Upper lobe of left lung (tissue), 6 donors: ENCODE data around the gene STIM1. TPM values are rescaled to one million over a fixed set of nuclear protein-coding genes. Genes with fewer than 3 reads are reported as not detected.

Source experiments
- ATAC-seq, 2 donors: fragments of 200-7000 bp; cut with Tn5 transposase; one replicate each; pipeline ENCODE4 v1.9.1; 2022; ENCODE audit warnings: mild to moderate bottlenecking in 2 of 2, moderate library complexity in 2 of 2; ENCODE audit not compliant: low FRiP score in 2 of 2
- DNase-seq, 2 donors: peaks; one replicate each; pipeline ENCODE4 v3.0.0-alpha.2; 2019 to 2020
- H3K27ac ChIP-seq, 4 donors: fragments of 200-600 bp; sonication (generic); one replicate each; pipeline ENCODE4 v1.5.1; 2016 to 2019
- H3K27me3 ChIP-seq, 4 donors: fragments of 200-600 bp; sonication (generic); one replicate each; pipeline ENCODE4 v1.5.1; 2017 to 2019
- H3K36me3 ChIP-seq, 4 donors: fragments of 200-600 bp; sonication (generic); one replicate each; pipeline ENCODE4 v1.5.1; 2016 to 2019
- H3K4me1 ChIP-seq, 4 donors: fragments of 200-600 bp; sonication (generic); one replicate each; pipeline ENCODE4 v1.5.1; 2018 to 2019
- H3K4me3 ChIP-seq, 4 donors: fragments of 200-600 bp; sonication (generic); one replicate each; pipeline ENCODE4 v1.5.1; 2017 to 2019; ENCODE audit warnings: mild to moderate bottlenecking in 2 of 4, moderate library complexity in 1 of 4
- H3K9me3 ChIP-seq, 4 donors: fragments of 200-600 bp; sonication (generic); one replicate each; pipeline ENCODE4 v1.5.1; 2018 to 2019
- EP300 ChIP-seq, 4 donors: sonication (generic); formaldehyde crosslinking; IDR thresholded peaks; one replicate each; pipeline ENCODE4 v1.5.1; 2017; ENCODE audit warnings: antibody characterized with exemption in 4 of 4, control low read depth in 2 of 4
- POLR2A ChIP-seq, 4 donors: fragments of 450-650 bp; IDR thresholded peaks; one replicate each; pipeline ENCODE4 v1.5.1; 2016 to 2017; ENCODE audit warnings: antibody characterized with exemption in 4 of 4, mild to moderate bottlenecking in 2 of 4
- POLR2AphosphoS5 ChIP-seq, 2 donors: sonication (generic); formaldehyde crosslinking; IDR thresholded peaks; one replicate each; pipeline ENCODE4 v1.5.1; 2017; ENCODE audit warnings: antibody characterized with exemption in 2 of 2
- WGBS, 2 donors: methylation state at CpG; one replicate each; pipeline ENCODE4 v1.1.5; 2017 to 2018; 5-methylcytosine and 5-hydroxymethylcytosine counted together
- total RNA-seq, 6 donors: library from RNA; depleted of rRNA in 4 of 6; stranded (reverse); fragments of >200 nt in 4 of 6; gene quantifications; one replicate each; pipeline versions ENCODE4 v1.1.0 to v1.2.1, GENCODE V29; 2016 to 2021
- TF ChIP-seq, protein P1 (sequence below), 6 experiments: fragments of 450-650 bp in 4 of 6; fragments of 200-600 bp in 2 of 6; sonication (generic) in 2 of 6; IDR thresholded peaks; one replicate each; pipeline ENCODE4 v1.5.1; 2016 to 2019; ENCODE audit warnings: antibody characterized with exemption in 6 of 6
- donor health status: DM: no; HTN: no; CAD: no; lungs with moderate emphysema.
- donor health status: DM: no; HTN: yes; CAD: no; lungs with severe emphysema.

Gene STIM1
- total RNA-seq, 6 donors from 2014 or later: 39.7 to 81.8 (median 56.5) TPM

- Histone ChIP-seq H3K4me1 (peaks cover 52 to 55% (median 53%) of the 10 kb centered on the region in 4 donors), H3K27ac (peak overlapping the region; percentile 49 to 99 (median 81)), H3K36me3 (peaks cover 14 to 41% (median 29%) of the 10 kb centered on the region in 4 donors), H3K27me3 (no peaks in the 10 kb centered on the region), H3K9me3 (no peaks in the 10 kb centered on the region), H3K4me3 (no peak overlapping the region)
- ATAC-seq (no peak), DNase-seq (no peak)
- TF ChIP-seq POLR2A (IDR thresholded peaks at IDR 0.05) (no peak), POLR2AphosphoS5 (IDR thresholded peaks at IDR 0.05) (no peak), EP300 (IDR thresholded peaks at IDR 0.05) (no peak)
- TF ChIP-seq, protein P1, sequence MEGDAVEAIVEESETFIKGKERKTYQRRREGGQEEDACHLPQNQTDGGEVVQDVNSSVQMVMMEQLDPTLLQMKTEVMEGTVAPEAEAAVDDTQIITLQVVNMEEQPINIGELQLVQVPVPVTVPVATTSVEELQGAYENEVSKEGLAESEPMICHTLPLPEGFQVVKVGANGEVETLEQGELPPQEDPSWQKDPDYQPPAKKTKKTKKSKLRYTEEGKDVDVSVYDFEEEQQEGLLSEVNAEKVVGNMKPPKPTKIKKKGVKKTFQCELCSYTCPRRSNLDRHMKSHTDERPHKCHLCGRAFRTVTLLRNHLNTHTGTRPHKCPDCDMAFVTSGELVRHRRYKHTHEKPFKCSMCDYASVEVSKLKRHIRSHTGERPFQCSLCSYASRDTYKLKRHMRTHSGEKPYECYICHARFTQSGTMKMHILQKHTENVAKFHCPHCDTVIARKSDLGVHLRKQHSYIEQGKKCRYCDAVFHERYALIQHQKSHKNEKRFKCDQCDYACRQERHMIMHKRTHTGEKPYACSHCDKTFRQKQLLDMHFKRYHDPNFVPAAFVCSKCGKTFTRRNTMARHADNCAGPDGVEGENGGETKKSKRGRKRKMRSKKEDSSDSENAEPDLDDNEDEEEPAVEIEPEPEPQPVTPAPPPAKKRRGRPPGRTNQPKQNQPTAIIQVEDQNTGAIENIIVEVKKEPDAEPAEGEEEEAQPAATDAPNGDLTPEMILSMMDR (IDR thresholded peaks at IDR 0.05): no peak
- 50 to 56% methylated on average over 1 of the region's 1 CpG for WGBS, 2 donors
Measured at GRCh38 chr11:3830730-3831129, 24.7 kb upstream of the STIM1 start.

- Histone ChIP-seq H3K27ac (peak overlapping the region; percentile 49 to 99 (median 81)), H3K4me3 (no peak overlapping the region), H3K27me3 (no peaks in the 10 kb centered on the region), H3K9me3 (no peaks in the 10 kb centered on the region), H3K36me3 (peaks cover 14 to 32% (median 25%) of the 10 kb centered on the region in 4 donors), H3K4me1 (peaks cover 61 to 64% (median 62%) of the 10 kb centered on the region in 4 donors)
- DNase-seq (peak in 1 of 2 donors; percentile 67), ATAC-seq (peak; percentile 66 to 67)
- 50 to 56% methylated on average over 12 of the region's 13 CpGs for WGBS, 2 donors
- TF ChIP-seq EP300 (IDR thresholded peaks at IDR 0.05) (no peak), POLR2AphosphoS5 (IDR thresholded peaks at IDR 0.05) (peak in 1 of 2 donors; percentile 16)
Measured at GRCh38 chr11:3831378-3832239, 23.9 kb upstream of the STIM1 start.

GRCh38 chr11:3832816-3833215 lies 22.6 kb upstream of the STIM1 start:
- Histone ChIP-seq H3K4me3 (no peak overlapping the region), H3K4me1 (peaks cover 71 to 76% (median 73%) of the 10 kb centered on the region in 4 donors), H3K27me3 (no peaks in the 10 kb centered on the region), H3K36me3 (peaks cover 4 to 20% (median 13%) of the 10 kb centered on the region in 4 donors), H3K27ac (peak overlapping the region; percentile 49 to 99 (median 81)), H3K9me3 (no peaks in the 10 kb centered on the region)
- DNase-seq: no peak
- WGBS, 2 donors: 84 to 97% methylated on average over 2 of the region's 2 CpGs
- ATAC-seq: no peak
- TF ChIP-seq EP300 (IDR thresholded peaks at IDR 0.05) (no peak), POLR2A (IDR thresholded peaks at IDR 0.05) (no peak), POLR2AphosphoS5 (IDR thresholded peaks at IDR 0.05) (no peak)
- TF ChIP-seq, protein P1 (IDR thresholded peaks at IDR 0.05): no peak

- peaks cover 75 to 82% (median 79%) of the 10 kb centered on the region in 4 donors for H3K4me1 ChIP-seq
Measured at GRCh38 chr11:3833449-3833848, 22.0 kb upstream of the STIM1 start.

DNA sequence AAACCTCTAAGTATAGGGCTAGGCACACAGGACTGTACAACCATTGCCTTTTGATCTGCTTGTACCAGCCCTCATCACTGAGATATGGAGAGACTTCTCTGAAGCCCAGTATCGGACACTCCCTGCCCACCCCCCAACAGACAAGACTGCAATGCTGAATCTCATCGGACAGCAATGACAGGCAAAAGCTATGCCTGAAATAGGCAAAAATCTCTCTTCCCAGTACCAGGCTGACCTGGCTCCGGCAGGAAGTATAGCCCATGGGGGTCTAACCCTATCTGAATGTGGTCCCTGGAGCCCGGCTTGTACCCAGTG lies 21.2 kb upstream of the STIM1 start:
- Histone ChIP-seq H3K27ac (peak overlapping the region; percentile 74 to 99 (median 96)), H3K4me1 (peaks cover 81 to 91% (median 86%) of the 10 kb centered on the region in 4 donors)
- no peak for ATAC-seq

More at GRCh38 chr11:3833449-3833848, 22.0 kb upstream of the STIM1 start:
- Histone ChIP-seq H3K27ac (peak overlapping the region in 3 of 4 donors; percentile 96 to 99 (median 97)), H3K27me3 (no peaks in the 10 kb centered on the region), H3K4me3 (no peak overlapping the region), H3K9me3 (no peaks in the 10 kb centered on the region), H3K36me3 (peaks cover 4 to 15% (median 10%) of the 10 kb centered on the region in 4 donors)
- WGBS, 2 donors: 82 to 85% methylated on average over 2 of the region's 2 CpGs
- no peak for TF ChIP-seq POLR2AphosphoS5 (IDR thresholded peaks at IDR 0.05)
- TF ChIP-seq, protein P1 (IDR thresholded peaks at IDR 0.05): no peak
- no peak for TF ChIP-seq EP300 (IDR thresholded peaks at IDR 0.05)
- TF ChIP-seq POLR2A (IDR thresholded peaks at IDR 0.05): no peak
- DNase-seq (no peak), ATAC-seq (no peak)

More for the DNA sequence above, 21.2 kb upstream of the STIM1 start:
- TF ChIP-seq EP300 (IDR thresholded peaks at IDR 0.05) (no peak), POLR2A (IDR thresholded peaks at IDR 0.05) (no peak), POLR2AphosphoS5 (IDR thresholded peaks at IDR 0.05) (no peak)
- TF ChIP-seq, protein P1 (IDR thresholded peaks at IDR 0.05): no peak
- Histone ChIP-seq H3K4me3 (no peak overlapping the region), H3K36me3 (peaks cover 3 to 14% (median 9%) of the 10 kb centered on the region in 4 donors), H3K27me3 (no peaks in the 10 kb centered on the region), H3K9me3 (no peaks in the 10 kb centered on the region)
- no peak for DNase-seq
- 64 to 72% methylated on average over 4 of the region's 4 CpGs for WGBS, 2 donors
